Measurements from ENCODE around the gene CLEC2L.

The CLEC2L gene

DNA sequence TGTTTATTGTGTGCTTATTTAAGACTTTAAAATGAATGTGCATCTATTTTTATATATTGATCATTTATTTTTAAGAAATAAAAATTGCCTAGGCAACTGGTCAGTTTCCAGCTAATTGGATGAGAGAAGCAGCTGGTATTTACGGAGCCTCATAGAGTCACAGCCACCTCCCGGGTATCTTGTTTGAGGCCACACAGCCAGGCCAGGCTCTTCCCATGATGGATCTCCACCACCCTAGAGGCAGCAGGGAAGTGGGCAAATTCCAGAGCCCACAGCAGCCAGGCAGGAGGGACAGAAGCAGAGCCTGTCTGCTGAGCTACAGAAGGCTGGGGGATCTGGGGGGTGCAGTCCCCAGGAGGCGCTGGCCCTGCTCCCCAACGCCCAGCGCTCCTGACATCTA lies 61.6 kb downstream of the CLEC2L start:
- Histone ChIP-seq H3K9me3 (ENCODE audit: control insufficient read depth, low read length) (no peaks in the 10 kb centered on the region), H3K27me3 (ENCODE audit: control insufficient read depth, insufficient read depth, low read length, poor library complexity, severe bottlenecking) (no peaks in the 10 kb centered on the region), H3K4me1 (ENCODE audit: control insufficient read depth, insufficient read depth, low read length) (peaks cover 9% of the 10 kb centered on the region), H3K27ac (ENCODE audit: insufficient read depth, low read depth, low read length, poor library complexity, severe bottlenecking) (no peak overlapping the region), H3K4me3 (ENCODE audit: insufficient read depth, low read depth, low read length) (no peak overlapping the region), H3K36me3 (ENCODE audit: control insufficient read depth, insufficient read depth, low read length) (no peaks in the 10 kb centered on the region)
- 75 to 76% methylated on average over 5 of the region's 5 CpGs for WGBS, 2 experiments

DNA sequence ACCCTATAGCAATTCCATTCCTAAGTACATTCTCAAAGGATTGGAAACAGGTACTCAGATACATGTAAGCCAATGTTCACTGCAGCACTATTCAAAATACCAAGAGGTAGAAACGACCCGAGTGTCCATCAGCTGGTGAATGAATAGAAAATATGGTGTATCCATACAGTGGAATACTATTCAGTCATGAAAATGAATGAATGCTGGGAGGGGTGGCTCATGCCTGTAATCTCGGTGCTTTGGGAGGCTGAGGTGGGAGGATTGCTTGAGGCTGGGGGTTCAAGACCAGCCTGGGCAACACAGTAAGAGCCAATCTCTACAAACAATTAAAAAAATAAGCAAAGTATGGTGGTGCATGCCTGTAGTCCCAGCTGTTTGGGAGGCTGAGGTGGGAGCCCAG lies 62.8 kb downstream of the CLEC2L start:
- Histone ChIP-seq H3K4me1 (ENCODE audit: control insufficient read depth, insufficient read depth, low read length) (peaks cover 9% of the 10 kb centered on the region), H3K27me3 (ENCODE audit: control insufficient read depth, insufficient read depth, low read length, poor library complexity, severe bottlenecking) (no peaks in the 10 kb centered on the region), H3K36me3 (ENCODE audit: control insufficient read depth, insufficient read depth, low read length) (no peaks in the 10 kb centered on the region), H3K27ac (ENCODE audit: insufficient read depth, low read depth, low read length, poor library complexity, severe bottlenecking) (no peak overlapping the region), H3K9me3 (ENCODE audit: control insufficient read depth, low read length) (no peaks in the 10 kb centered on the region), H3K4me3 (ENCODE audit: insufficient read depth, low read depth, low read length) (no peak overlapping the region)
- WGBS, 2 experiments, result 93 to 95% methylated on average over 3 of the region's 3 CpGs

DNA sequence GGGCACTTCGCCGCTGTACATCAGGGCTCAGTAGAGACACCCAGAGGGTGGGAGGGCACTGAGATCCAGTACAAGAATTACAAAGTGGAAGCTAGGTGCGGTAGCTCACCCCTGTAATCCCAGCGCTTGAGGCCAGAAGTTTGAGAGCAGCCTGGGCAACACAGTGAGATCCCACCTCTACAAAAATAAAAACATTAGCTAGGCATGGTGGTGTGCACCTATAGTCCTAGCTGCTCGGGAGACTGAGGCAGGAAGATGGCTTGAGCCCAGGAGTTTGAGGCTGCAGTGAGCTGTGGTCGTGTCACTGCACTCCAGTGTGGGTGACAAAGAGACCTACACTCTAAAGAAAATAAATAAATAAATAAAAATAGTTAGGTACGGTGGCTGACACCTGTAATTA lies 64.0 kb downstream of the CLEC2L start:
- no peak overlapping the region for H3K27ac ChIP-seq (ENCODE audit: insufficient read depth, low read depth, low read length, poor library complexity, severe bottlenecking)

DNA sequence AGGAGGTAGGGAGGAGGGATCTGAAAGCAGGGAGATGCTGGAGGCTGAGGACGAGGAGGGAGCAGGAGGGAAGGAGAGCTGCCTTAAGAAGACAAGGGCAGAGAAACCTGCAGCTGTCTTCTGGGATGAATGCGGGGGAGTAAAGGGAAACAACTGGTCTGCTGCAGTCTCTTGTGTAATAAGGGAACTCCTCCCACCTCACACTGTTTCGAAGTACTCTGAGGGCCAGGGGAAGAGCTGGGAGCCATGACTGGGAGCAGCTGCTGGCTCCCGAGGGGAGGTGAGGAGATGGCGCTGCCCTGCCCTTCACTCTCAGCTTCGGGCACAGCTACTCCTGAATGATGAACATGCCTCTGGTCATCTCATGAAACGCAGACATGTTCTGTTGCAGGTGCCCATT lies 65.1 kb downstream of the CLEC2L start:
- no peaks in the 10 kb centered on the region for H3K36me3 ChIP-seq (ENCODE audit: control insufficient read depth, insufficient read depth, low read length)
- WGBS, 2 experiments, result 71 to 73% methylated on average over 7 of the region's 7 CpGs

More for the DNA sequence above, 64.0 kb downstream of the CLEC2L start:
- WGBS, 2 experiments, result 95 to 96% methylated on average over 7 of the region's 7 CpGs
- no peaks in the 10 kb centered on the region for H3K9me3 ChIP-seq (ENCODE audit: control insufficient read depth, low read length)
- H3K4me3 ChIP-seq (ENCODE audit: insufficient read depth, low read depth, low read length), result no peak overlapping the region
- H3K27me3 ChIP-seq (ENCODE audit: control insufficient read depth, insufficient read depth, low read length, poor library complexity, severe bottlenecking), result no peaks in the 10 kb centered on the region
- H3K36me3 ChIP-seq (ENCODE audit: control insufficient read depth, insufficient read depth, low read length), result no peaks in the 10 kb centered on the region
- H3K4me1 ChIP-seq (ENCODE audit: control insufficient read depth, insufficient read depth, low read length), result peaks cover 9% of the 10 kb centered on the region

DNA sequence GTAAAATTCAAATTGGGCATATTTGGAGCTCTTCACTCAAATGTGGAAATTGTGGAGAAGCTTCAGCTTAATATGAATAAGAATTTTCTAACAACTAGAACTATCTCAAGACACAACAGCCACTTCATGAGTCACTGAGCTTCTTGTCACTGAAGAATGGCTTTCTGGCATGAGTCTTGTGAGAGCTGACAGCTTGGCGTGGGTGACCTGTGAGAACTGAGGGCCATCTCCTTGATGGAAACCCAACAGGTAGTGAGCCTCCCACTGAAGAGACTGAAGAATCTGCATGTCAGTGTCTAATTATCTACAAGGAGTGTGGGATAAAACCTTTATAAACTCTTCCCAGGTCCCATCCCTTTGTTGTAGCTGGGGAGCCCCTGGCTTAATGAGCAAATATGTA lies 66.0 kb downstream of the CLEC2L start:
- Histone ChIP-seq H3K4me3 (ENCODE audit: insufficient read depth, low read depth, low read length) (no peak overlapping the region), H3K27ac (ENCODE audit: insufficient read depth, low read depth, low read length, poor library complexity, severe bottlenecking) (no peak overlapping the region), H3K36me3 (ENCODE audit: control insufficient read depth, insufficient read depth, low read length) (no peaks in the 10 kb centered on the region), H3K27me3 (ENCODE audit: control insufficient read depth, insufficient read depth, low read length, poor library complexity, severe bottlenecking) (no peaks in the 10 kb centered on the region), H3K9me3 (ENCODE audit: control insufficient read depth, low read length) (no peaks in the 10 kb centered on the region), H3K4me1 (ENCODE audit: control insufficient read depth, insufficient read depth, low read length) (peaks cover 9% of the 10 kb centered on the region)
- WGBS, 2 experiments, result 86 to 92% methylated on average over 1 of the region's 1 CpG

More for the DNA sequence above, 65.1 kb downstream of the CLEC2L start:
- Histone ChIP-seq H3K4me3 (ENCODE audit: insufficient read depth, low read depth, low read length) (no peak overlapping the region), H3K27ac (ENCODE audit: insufficient read depth, low read depth, low read length, poor library complexity, severe bottlenecking) (no peak overlapping the region), H3K9me3 (ENCODE audit: control insufficient read depth, low read length) (no peaks in the 10 kb centered on the region), H3K27me3 (ENCODE audit: control insufficient read depth, insufficient read depth, low read length, poor library complexity, severe bottlenecking) (no peaks in the 10 kb centered on the region), H3K4me1 (ENCODE audit: control insufficient read depth, insufficient read depth, low read length) (peaks cover 9% of the 10 kb centered on the region)

DNA sequence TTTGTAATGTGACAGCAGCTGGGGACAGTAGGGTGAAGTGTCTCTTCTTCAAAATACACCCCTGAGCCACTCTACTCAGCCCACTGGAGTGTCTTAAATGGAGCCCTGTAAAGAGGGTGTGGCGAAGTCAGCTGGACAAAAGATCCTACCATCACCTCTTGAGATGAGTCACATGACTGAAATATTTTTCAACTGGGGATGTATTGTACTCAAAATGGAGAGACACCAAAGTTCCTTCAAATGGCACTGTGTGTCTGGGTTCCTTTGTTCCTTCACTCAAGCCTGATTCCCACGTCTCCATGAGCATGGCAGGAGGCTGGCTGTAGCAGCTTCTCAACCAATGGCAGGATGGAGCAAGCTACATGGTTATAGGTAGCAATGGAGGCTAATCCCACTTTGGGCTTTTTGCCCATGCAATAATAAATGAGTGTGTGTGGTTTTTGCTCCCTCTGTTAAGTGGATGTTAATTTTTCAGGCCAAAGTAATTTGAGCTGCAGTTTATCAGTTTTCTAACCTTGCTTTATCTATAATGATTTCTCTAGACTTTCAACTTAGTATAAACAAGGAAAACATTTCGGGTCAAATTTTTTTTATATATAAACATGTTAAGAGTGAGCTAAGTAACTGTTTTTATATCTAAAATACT lies 68.2 kb downstream of the CLEC2L start:
- no peaks in the 10 kb centered on the region for H3K27me3 ChIP-seq (ENCODE audit: control insufficient read depth, insufficient read depth, low read length, poor library complexity, severe bottlenecking)
- H3K9me3 ChIP-seq (ENCODE audit: control insufficient read depth, low read length), result no peaks in the 10 kb centered on the region
- WGBS, 2 experiments, result 83 to 89% methylated on average over 2 of the region's 3 CpGs
- H3K36me3 ChIP-seq (ENCODE audit: control insufficient read depth, insufficient read depth, low read length), result no peaks in the 10 kb centered on the region
- H3K4me1 ChIP-seq (ENCODE audit: control insufficient read depth, insufficient read depth, low read length), result peaks cover 9% of the 10 kb centered on the region
- H3K4me3 ChIP-seq (ENCODE audit: insufficient read depth, low read depth, low read length), result no peak overlapping the region
- H3K27ac ChIP-seq (ENCODE audit: insufficient read depth, low read depth, low read length, poor library complexity, severe bottlenecking), result no peak overlapping the region

DNA sequence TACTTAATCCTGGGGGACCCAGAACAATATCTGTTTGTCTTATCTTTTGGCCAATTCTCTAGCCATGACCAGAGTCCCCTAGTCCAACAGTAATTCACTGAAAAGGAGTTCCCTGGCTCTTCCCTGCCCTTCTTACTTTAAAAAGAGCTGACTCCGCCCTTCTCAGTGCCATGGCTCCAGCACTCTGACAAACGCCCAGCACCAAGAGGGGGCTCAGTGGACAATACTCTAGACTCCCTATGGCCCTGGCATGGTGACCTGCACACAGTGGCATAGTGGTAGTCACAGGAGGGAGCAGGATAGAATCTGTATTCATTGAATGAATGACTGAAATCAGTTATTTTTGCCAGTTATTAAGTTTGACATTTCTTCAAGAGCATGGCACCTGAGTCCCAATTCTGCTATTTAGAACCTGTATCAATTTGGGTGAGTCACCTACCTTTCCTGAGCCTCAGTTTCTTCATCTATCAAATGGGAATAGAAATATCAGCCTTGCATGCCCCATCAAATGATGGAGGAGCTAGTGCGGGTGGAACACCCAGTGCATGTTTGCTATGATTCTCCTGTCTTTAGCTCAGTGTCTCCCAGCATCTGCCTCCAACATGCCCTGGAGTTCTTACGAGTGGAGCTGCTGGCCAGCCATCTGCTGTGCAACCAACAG lies 69.4 kb downstream of the CLEC2L start:
- Histone ChIP-seq H3K36me3 (ENCODE audit: control insufficient read depth, insufficient read depth, low read length) (no peaks in the 10 kb centered on the region), H3K4me3 (ENCODE audit: insufficient read depth, low read depth, low read length) (no peak overlapping the region), H3K9me3 (ENCODE audit: control insufficient read depth, low read length) (no peaks in the 10 kb centered on the region), H3K27me3 (ENCODE audit: control insufficient read depth, insufficient read depth, low read length, poor library complexity, severe bottlenecking) (no peaks in the 10 kb centered on the region), H3K27ac (ENCODE audit: insufficient read depth, low read depth, low read length, poor library complexity, severe bottlenecking) (no peak overlapping the region), H3K4me1 (ENCODE audit: control insufficient read depth, insufficient read depth, low read length) (peaks cover 9% of the 10 kb centered on the region)
- WGBS, 2 experiments, result 93 to 96% methylated on average over 4 of the region's 4 CpGs

DNA sequence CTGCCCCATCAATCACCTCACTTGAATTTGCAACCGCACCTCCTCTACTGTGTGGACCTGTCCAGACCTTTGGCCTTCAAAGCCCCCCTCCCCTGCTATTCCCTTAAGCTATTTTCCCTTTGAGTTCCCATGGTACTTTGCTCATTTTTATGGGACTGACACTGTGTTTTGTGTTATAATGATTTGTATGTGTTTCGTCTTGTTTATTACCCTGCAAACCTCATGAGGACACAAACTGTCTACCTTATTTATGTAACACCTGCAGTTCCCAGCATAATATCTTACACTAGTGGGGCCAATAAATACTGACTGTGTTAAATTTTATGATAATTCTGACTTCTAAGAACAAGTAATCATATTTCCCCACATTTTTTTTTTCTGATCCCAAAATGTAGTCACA lies 70.6 kb downstream of the CLEC2L start:
- H3K4me3 ChIP-seq (ENCODE audit: insufficient read depth, low read depth, low read length), result no peak overlapping the region
- H3K9me3 ChIP-seq (ENCODE audit: control insufficient read depth, low read length), result no peaks in the 10 kb centered on the region
- WGBS, 2 experiments, result 100% methylated on average over 1 of the region's 2 CpGs
- peaks cover 3% of the 10 kb centered on the region for H3K4me1 ChIP-seq (ENCODE audit: control insufficient read depth, insufficient read depth, low read length)
- H3K36me3 ChIP-seq (ENCODE audit: control insufficient read depth, insufficient read depth, low read length), result peaks cover 2% of the 10 kb centered on the region
- no peak overlapping the region for H3K27ac ChIP-seq (ENCODE audit: insufficient read depth, low read depth, low read length, poor library complexity, severe bottlenecking)
- H3K27me3 ChIP-seq (ENCODE audit: control insufficient read depth, insufficient read depth, low read length, poor library complexity, severe bottlenecking), result no peaks in the 10 kb centered on the region

Measured in ectodermal cell (in vitro differentiated cells).